ENCODE results near the gene CEP63. TPM values are rescaled to one million over a fixed set of nuclear protein-coding genes. Genes with fewer than 3 reads are reported as not detected.

The CEP63 gene
- total RNA-seq, 1 donor from 2014 or later, result 34.7 TPM

GRCh38 chr3:134494495-134494894, 8.6 kb downstream of the CEP63 start:
- no peak overlapping the region for H3K4me3 ChIP-seq
- peaks cover 4% of the 10 kb centered on the region for H3K9me3 ChIP-seq (replicated peaks)
- peaks cover 19% of the 10 kb centered on the region for H3K4me1 ChIP-seq
- peaks cover 20% of the 10 kb centered on the region for H3K36me3 ChIP-seq
- no peak overlapping the region for H3K27ac ChIP-seq (replicated peaks)
- intact Hi-C loops (cut with micrococcal nuclease), result no loop called here
- H3K27me3 ChIP-seq (ENCODE audit: low read depth), result no peaks in the 10 kb centered on the region
- no peak for TF ChIP-seq CTCF (IDR thresholded peaks at IDR 0.05; ENCODE audit: borderline replicate concordance)
- no peak for DNase-seq

- H3K4me1 ChIP-seq, result peaks cover 19% of the 10 kb centered on the region
- DNase-seq, result no peak
- peaks cover 4% of the 10 kb centered on the region for H3K9me3 ChIP-seq (replicated peaks)
- no peak for TF ChIP-seq CTCF (IDR thresholded peaks at IDR 0.05; ENCODE audit: borderline replicate concordance)
- H3K4me3 ChIP-seq, result no peak overlapping the region
- peaks cover 20% of the 10 kb centered on the region for H3K36me3 ChIP-seq
- no peaks in the 10 kb centered on the region for H3K27me3 ChIP-seq (ENCODE audit: low read depth)
- intact Hi-C loops (cut with micrococcal nuclease), result no loop called here
- no peak overlapping the region for H3K27ac ChIP-seq (replicated peaks)
Measured at GRCh38 chr3:134495980-134496379, 10.1 kb downstream of the CEP63 start.

GRCh38 chr3:134496471-134497071, 10.7 kb downstream of the CEP63 start:
- H3K4me1 ChIP-seq, result peaks cover 19% of the 10 kb centered on the region
- no peak overlapping the region for H3K27ac ChIP-seq (replicated peaks)
- H3K9me3 ChIP-seq (replicated peaks), result peaks cover 5% of the 10 kb centered on the region
- TF ChIP-seq CTCF (IDR thresholded peaks at IDR 0.05; ENCODE audit: borderline replicate concordance), result no peak
- peaks cover 20% of the 10 kb centered on the region for H3K36me3 ChIP-seq
- H3K27me3 ChIP-seq (ENCODE audit: low read depth), result no peaks in the 10 kb centered on the region
- intact Hi-C loops (cut with micrococcal nuclease), result no loop called here
- DNase-seq, result no peak
- H3K4me3 ChIP-seq, result no peak overlapping the region

GRCh38 chr3:134503266-134503665, 17.4 kb downstream of the CEP63 start:
- intact Hi-C loops (cut with micrococcal nuclease), result no loop called here
- Histone ChIP-seq H3K27me3 (ENCODE audit: low read depth) (no peaks in the 10 kb centered on the region), H3K36me3 (peaks cover 16% of the 10 kb centered on the region), H3K9me3 (replicated peaks) (peaks cover 33% of the 10 kb centered on the region), H3K4me3 (no peak overlapping the region), H3K27ac (replicated peaks) (no peak overlapping the region), H3K4me1 (no peaks in the 10 kb centered on the region)
- no peak for TF ChIP-seq CTCF (IDR thresholded peaks at IDR 0.05; ENCODE audit: borderline replicate concordance)
- no peak for DNase-seq

GRCh38 chr3:134504132-134504531, 18.3 kb downstream of the CEP63 start:
- H3K4me3 ChIP-seq, result no peak overlapping the region
- intact Hi-C loops (cut with micrococcal nuclease), result no loop called here
- H3K27me3 ChIP-seq (ENCODE audit: low read depth), result no peaks in the 10 kb centered on the region
- H3K9me3 ChIP-seq (replicated peaks), result peaks cover 33% of the 10 kb centered on the region
- H3K4me1 ChIP-seq, result no peaks in the 10 kb centered on the region
- no peak overlapping the region for H3K27ac ChIP-seq (replicated peaks)
- DNase-seq, result no peak
- TF ChIP-seq CTCF (IDR thresholded peaks at IDR 0.05; ENCODE audit: borderline replicate concordance), result no peak
- peaks cover 20% of the 10 kb centered on the region for H3K36me3 ChIP-seq

Measured in left ventricle myocardium inferior (tissue), 1 donor.